SK-N-SH treated with all-trans-retinoic acid at 6 μM for 48 hours (cell line): ENCODE measurements around the gene FAM53A.

Experiments used
- ATAC-seq: fragments of 200-7000 bp; cut with Tn5 transposase; 3 replicates; pipeline ENCODE4 v1.9.1; 2020; ENCODE audit warnings: mild to moderate bottlenecking, moderate library complexity
- ARNTL ChIP-seq: fragments of 450-650 bp; formaldehyde crosslinking; IDR thresholded peaks from 2 replicates; pipeline ENCODE4 v1.5.0; 2020; ENCODE audit warnings: low read depth, mild to moderate bottlenecking, moderate library complexity, borderline replicate concordance
- BACH2 ChIP-seq: fragments of 250-450 bp; sonication (Bioruptor Pico); IDR thresholded peaks from 2 replicates; pipeline ENCODE4 v1.9.0; 2021; ENCODE audit warnings: mild to moderate bottlenecking, borderline replicate concordance
- CSDC2 ChIP-seq: fragments of 250-450 bp; sonication (Bioruptor Pico); IDR thresholded peaks from 2 replicates; pipeline ENCODE4 v1.5.0; 2020; ENCODE audit warnings: mild to moderate bottlenecking, moderate library complexity
- CSRNP3 ChIP-seq: fragments of 250-450 bp; sonication (Bioruptor Pico); IDR thresholded peaks from 2 replicates; pipeline ENCODE4 v1.5.1; 2021; ENCODE audit warnings: mild to moderate bottlenecking, moderate library complexity
- GLIS3 ChIP-seq: fragments of 250-450 bp; sonication (Bioruptor Pico); IDR thresholded peaks from 2 replicates; pipeline ENCODE4 v1.5.0; 2020; ENCODE audit warnings: mild to moderate bottlenecking, moderate library complexity
- ISL1 ChIP-seq: fragments of 250-450 bp; sonication (Bioruptor Pico); IDR thresholded peaks from 2 replicates; pipeline ENCODE4 v2.1.2; 2022; ENCODE audit warnings: mild to moderate bottlenecking, moderate library complexity
- OSR1 ChIP-seq: fragments of 250-450 bp; sonication (Bioruptor Pico); IDR thresholded peaks from 2 replicates; pipeline ENCODE4 v1.8.0; 2022; ENCODE audit warnings: moderate library complexity, mild to moderate bottlenecking, inconsistent platforms
- PPARA ChIP-seq: fragments of 250-450 bp; sonication (Bioruptor Pico); IDR thresholded peaks from 2 replicates; pipeline ENCODE4 v1.5.0; 2020; ENCODE audit warnings: mild to moderate bottlenecking, borderline replicate concordance
- RARB ChIP-seq: fragments of 250-450 bp; sonication (Bioruptor Pico); IDR thresholded peaks from 2 replicates; pipeline ENCODE4 v1.8.0; 2021; ENCODE audit warnings: mild to moderate bottlenecking, moderate library complexity
- SNAI2 ChIP-seq: fragments of 250-450 bp; sonication (Bioruptor Pico); IDR thresholded peaks from 2 replicates; pipeline ENCODE4 v1.5.0; 2020; ENCODE audit warnings: mild to moderate bottlenecking, moderate library complexity
- TCF4 ChIP-seq: fragments of 250-450 bp; sonication (Bioruptor Pico); IDR thresholded peaks from 2 replicates; pipeline ENCODE4 v1.8.0; 2021; ENCODE audit warnings: mild to moderate bottlenecking, moderate library complexity, borderline replicate concordance
- TOX ChIP-seq: fragments of 250-450 bp; sonication (Bioruptor Pico); IDR thresholded peaks from 2 replicates; pipeline ENCODE4 v1.8.0; 2021; ENCODE audit warnings: mild to moderate bottlenecking, moderate library complexity, borderline replicate concordance
- ZC3H10 ChIP-seq: fragments of 250-450 bp; sonication (Bioruptor Pico); IDR thresholded peaks from 2 replicates; pipeline ENCODE4 v1.5.1; 2021; ENCODE audit warnings: mild to moderate bottlenecking, moderate library complexity
- ZNF565 ChIP-seq: fragments of 450-650 bp; formaldehyde crosslinking; conservative IDR thresholded peaks from 2 replicates; pipeline ENCODE4 v1.5.0; 2020; ENCODE audit warnings: low read depth, mild to moderate bottlenecking, moderate library complexity
- ZNF8 ChIP-seq: fragments of 450-650 bp; formaldehyde crosslinking; IDR thresholded peaks from 2 replicates; pipeline ENCODE4 v1.5.0; 2020; ENCODE audit warnings: mild to moderate bottlenecking, moderate library complexity
- TF ChIP-seq, protein P1 (sequence below): fragments of 250-450 bp; sonication (Bioruptor Pico); IDR thresholded peaks from 2 replicates; pipeline ENCODE4 v1.5.1; 2020; ENCODE audit warnings: low read depth, mild to moderate bottlenecking, moderate library complexity
- TF ChIP-seq, protein P2 (sequence below): fragments of 250-450 bp; sonication (Bioruptor Pico); IDR thresholded peaks from 2 replicates; pipeline ENCODE4 v1.8.0; 2021; ENCODE audit warnings: low read depth, mild to moderate bottlenecking, moderate library complexity, borderline replicate concordance
- TF ChIP-seq, protein P3 (sequence below): fragments of 250-450 bp; sonication (Bioruptor Pico); IDR thresholded peaks from 2 replicates; pipeline ENCODE4 v1.8.0; 2020; ENCODE audit warnings: mild to moderate bottlenecking, moderate library complexity, borderline replicate concordance

The FAM53A gene

DNA sequence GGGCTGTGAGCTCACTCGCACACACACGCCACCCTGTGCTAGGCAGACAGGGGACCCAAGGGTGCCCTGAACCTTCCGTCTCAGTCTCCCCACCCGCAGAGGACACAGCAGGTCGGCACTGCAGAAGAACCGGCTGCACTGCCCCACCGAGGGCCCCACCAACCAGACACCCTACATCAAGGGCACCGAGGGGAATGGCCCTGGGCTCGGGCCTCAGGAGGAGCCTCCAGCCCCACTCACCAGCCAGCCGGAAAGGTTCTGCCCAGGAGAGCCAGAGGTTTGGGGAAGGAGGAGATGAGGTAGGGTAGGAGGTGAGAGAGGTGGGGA is 45.9 kb downstream of the FAM53A start:
- no peak for TF ChIP-seq ISL1 (CRISPR knock-in tag)
- no peak for TF ChIP-seq ARNTL (CRISPR knock-in tag)
- TF ChIP-seq SNAI2 (CRISPR knock-in tag) = no peak
- no peak for TF ChIP-seq ZC3H10 (CRISPR knock-in tag)
- no peak for ATAC-seq

DNA sequence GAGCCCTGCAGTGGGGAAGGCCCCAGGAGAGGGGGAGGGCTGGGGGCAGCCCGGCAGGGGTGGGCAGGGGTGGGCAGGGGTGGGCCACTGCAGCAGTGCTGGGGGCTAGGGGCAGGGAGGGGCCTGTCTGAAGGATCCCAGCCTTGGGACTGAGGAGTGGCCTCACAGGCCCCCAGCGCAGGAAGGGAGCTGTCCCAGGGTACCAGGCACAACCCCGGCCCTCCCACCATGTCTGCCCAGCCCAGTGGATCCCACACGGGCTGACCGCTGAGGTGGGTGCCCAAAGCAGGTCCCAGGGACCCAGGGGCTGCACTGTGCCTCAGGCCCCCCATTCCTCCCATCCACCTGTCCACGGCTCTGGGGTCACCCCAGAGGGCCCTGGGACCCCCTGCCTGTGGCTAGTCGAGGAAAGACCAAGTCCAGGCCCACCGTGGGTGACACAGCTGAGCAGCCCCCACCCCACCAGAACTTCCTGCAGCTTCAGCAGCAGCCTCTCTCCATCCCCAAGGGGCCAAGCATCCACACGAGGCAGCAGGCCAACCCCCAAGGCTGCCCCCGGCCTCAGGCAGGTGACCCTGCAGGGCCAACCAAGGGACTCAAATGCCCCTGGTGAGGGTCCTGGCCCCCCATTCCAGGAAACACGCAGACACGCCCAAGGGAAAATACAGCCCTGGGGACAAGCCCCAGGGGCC is 46.4 kb downstream of the FAM53A start:
- no peak for ATAC-seq
- no peak for TF ChIP-seq TCF4 (CRISPR knock-in tag)

DNA sequence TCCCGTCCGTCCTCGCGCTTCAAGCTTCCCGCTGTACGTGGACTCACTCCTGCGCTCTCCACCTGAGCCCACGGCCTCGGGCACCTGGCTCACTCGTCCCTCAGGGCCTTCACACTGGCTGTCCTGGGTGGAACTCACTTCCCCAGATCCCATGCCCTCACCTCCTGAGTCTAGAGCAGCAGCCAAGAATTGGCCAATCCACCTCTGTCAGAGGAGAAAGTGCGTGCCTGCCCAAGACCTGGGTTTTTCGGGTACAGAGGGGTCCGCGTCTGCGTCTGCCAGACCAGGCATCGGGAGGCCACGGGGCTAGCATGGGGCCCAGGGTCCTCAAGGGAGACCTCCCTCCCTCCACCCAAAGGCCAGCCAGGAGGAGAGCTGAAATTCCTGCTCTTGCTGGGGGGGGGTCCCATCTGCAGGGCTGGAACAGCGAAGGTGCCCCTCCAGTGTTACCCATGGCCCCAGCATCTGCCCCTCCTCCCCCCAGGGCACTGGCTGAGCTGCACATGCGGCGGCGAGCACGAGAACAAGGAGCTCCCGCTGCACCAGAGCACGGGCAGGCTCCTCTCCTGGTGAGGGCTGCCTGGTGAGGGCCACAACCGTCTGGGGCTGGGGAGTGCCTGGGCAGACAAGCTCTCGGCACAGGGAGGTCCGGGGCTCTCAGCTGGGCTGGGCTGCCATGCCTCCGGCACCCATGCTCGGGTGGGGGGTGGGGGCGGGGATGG is 47.5 kb downstream of the FAM53A start:
- ATAC-seq = no peak
- TF ChIP-seq, protein P1, sequence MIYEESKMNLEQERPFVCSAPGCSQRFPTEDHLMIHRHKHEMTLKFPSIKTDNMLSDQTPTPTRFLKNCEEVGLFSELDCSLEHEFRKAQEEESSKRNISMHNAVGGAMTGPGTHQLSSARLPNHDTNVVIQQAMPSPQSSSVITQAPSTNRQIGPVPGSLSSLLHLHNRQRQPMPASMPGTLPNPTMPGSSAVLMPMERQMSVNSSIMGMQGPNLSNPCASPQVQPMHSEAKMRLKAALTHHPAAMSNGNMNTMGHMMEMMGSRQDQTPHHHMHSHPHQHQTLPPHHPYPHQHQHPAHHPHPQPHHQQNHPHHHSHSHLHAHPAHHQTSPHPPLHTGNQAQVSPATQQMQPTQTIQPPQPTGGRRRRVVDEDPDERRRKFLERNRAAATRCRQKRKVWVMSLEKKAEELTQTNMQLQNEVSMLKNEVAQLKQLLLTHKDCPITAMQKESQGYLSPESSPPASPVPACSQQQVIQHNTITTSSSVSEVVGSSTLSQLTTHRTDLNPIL = no peak
- TF ChIP-seq TOX (no peak), CSDC2 (no peak)

DNA sequence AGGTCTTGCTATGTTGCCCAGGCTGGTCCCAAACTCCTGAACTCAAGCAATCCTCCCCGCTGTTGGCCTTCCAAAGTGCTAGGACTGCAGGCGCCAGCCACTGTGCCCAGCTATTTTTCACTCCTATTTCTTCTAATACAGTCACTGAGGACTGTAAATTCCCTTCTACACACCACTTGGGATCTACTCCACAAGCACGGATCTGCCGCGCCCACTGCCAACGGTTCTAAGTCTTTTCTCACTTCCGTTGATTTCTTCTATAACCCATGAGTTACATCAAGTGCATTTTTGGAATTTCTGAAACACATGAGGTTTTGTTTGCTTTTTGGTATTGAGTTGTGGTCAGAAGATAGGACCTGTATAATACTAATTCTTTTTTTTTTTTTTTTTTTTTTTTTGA is 48.6 kb downstream of the FAM53A start:
- TF ChIP-seq ZC3H10 (CRISPR knock-in tag) = no peak
- TF ChIP-seq ISL1 (CRISPR knock-in tag) = no peak
- TF ChIP-seq, protein P2, sequence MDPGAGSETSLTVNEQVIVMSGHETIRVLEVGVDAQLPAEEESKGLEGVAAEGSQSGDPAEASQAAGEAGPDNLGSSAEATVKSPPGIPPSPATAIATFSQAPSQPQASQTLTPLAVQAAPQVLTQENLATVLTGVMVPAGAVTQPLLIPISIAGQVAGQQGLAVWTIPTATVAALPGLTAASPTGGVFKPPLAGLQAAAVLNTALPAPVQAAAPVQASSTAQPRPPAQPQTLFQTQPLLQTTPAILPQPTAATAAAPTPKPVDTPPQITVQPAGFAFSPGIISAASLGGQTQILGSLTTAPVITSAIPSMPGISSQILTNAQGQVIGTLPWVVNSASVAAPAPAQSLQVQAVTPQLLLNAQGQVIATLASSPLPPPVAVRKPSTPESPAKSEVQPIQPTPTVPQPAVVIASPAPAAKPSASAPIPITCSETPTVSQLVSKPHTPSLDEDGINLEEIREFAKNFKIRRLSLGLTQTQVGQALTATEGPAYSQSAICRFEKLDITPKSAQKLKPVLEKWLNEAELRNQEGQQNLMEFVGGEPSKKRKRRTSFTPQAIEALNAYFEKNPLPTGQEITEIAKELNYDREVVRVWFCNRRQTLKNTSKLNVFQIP (CRISPR knock-in tag) = no peak
- no peak for TF ChIP-seq SNAI2 (CRISPR knock-in tag)
- ATAC-seq = no peak

GRCh38 chr4:1633993-1634392 is 50.1 kb downstream of the FAM53A start:
- no peak for ATAC-seq
- TF ChIP-seq BACH2 (CRISPR knock-in tag) (no peak), CSRNP3 (CRISPR knock-in tag) (no peak), ZNF565 (CRISPR knock-in tag) (no peak), ARNTL (CRISPR knock-in tag) (no peak), ZC3H10 (CRISPR knock-in tag) (no peak), RARB (CRISPR knock-in tag) (no peak)

DNA sequence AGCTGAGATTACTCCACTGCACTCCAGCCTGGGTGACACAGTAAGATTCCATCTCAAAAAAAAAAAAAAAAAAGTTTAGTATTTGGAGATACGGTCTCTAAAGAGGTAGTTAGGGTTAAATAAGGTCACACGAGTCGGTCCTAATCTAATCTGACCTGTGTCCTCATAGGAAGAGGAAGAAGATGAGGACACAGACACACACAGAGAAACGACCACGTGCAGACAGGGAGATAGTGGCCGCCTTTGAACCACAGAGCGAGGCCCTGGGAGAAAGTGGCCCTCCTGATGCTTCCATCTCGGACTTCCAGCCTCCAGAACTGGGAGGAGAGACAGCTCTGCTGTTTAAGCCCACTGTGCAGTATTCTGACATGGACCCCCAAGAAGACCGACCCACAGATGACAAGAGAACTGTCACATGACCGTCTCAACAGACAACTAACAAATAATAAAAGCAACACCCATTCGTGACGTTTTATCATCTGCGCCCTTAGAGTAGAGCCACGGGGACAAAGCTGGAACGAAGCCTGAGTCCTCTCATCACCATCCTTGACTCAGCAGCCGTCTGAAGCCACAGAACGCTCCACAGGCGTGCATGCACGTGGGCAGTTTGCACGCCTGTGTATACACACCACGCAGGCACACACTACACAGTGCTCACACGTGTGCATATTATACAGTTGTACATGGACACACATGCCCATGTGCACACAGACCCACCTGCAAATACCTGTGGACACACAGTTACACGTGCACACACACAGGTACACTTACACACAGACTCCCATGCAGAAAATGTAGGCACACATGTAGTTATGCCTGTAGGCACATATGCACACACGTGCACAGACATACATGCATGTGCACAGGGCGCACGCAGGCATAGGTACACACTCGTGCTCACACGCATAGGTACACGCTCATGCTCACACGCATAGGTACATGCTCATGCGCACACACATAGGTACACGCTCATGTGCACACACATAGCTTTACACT is 51.7 kb downstream of the FAM53A start:
- no peak for ATAC-seq
- no peak for TF ChIP-seq PPARA (CRISPR knock-in tag)
- no peak for TF ChIP-seq ZNF565 (CRISPR knock-in tag)
- no peak for TF ChIP-seq TOX
- no peak for TF ChIP-seq ARNTL (CRISPR knock-in tag)
- no peak for TF ChIP-seq ISL1 (CRISPR knock-in tag)
- no peak for TF ChIP-seq OSR1 (CRISPR knock-in tag)
- TF ChIP-seq CSRNP3 (CRISPR knock-in tag) = no peak
- TF ChIP-seq RARB (CRISPR knock-in tag) = no peak
- TF ChIP-seq GLIS3 (CRISPR knock-in tag) = no peak
- TF ChIP-seq, protein P3, sequence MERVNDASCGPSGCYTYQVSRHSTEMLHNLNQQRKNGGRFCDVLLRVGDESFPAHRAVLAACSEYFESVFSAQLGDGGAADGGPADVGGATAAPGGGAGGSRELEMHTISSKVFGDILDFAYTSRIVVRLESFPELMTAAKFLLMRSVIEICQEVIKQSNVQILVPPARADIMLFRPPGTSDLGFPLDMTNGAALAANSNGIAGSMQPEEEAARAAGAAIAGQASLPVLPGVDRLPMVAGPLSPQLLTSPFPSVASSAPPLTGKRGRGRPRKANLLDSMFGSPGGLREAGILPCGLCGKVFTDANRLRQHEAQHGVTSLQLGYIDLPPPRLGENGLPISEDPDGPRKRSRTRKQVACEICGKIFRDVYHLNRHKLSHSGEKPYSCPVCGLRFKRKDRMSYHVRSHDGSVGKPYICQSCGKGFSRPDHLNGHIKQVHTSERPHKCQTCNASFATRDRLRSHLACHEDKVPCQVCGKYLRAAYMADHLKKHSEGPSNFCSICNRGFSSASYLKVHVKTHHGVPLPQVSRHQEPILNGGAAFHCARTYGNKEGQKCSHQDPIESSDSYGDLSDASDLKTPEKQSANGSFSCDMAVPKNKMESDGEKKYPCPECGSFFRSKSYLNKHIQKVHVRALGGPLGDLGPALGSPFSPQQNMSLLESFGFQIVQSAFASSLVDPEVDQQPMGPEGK (CRISPR knock-in tag) = no peak
- TF ChIP-seq ZNF8 = no peak
